Measurements from ENCODE around the gene ZNF579. TPM values are rescaled to one million over a fixed set of nuclear protein-coding genes. Genes with fewer than 3 reads are reported as not detected.
A peak's percentile ranks its signal among the peaks of the same experiment; 100 is the strongest.

Gene ZNF579
- polyA plus RNA-seq, 6 donors from 2014 or later: 0.13 to 0.85 (median 0.40) TPM

- Mint-ChIP-seq H3K27me3 (no peaks in the 10 kb centered on the region), H3K9me3 (no peaks in the 10 kb centered on the region), H3K36me3 (no peaks in the 10 kb centered on the region), H3K4me3 (no peak overlapping the region), H3K27ac (peak overlapping the region in 2 of 6 donors; percentile 61 to 69), H3K4me1 (peaks cover 12 to 18% (median 14%) of the 10 kb centered on the region in 3 donors)
- DNase-seq (no peak), ATAC-seq (ENCODE audit: low read depth in 2 of 2) (no peak)
These were observed 36.8 kb upstream of the ZNF579 start for GRCh38 chr19:55617426-55617825.

GRCh38 chr19:55616395-55616875 is 35.8 kb upstream of the ZNF579 start:
- peaks cover 22 to 28% (median 24%) of the 10 kb centered on the region in 3 donors for H3K4me1 Mint-ChIP-seq
- DNase-seq (no peak), ATAC-seq (ENCODE audit: low read depth in 2 of 2) (no peak)
- H3K9me3 Mint-ChIP-seq: no peaks in the 10 kb centered on the region
- no peak overlapping the region for H3K27ac Mint-ChIP-seq
- no peak overlapping the region for H3K4me3 Mint-ChIP-seq
- H3K27me3 Mint-ChIP-seq: no peaks in the 10 kb centered on the region
- H3K36me3 Mint-ChIP-seq: no peaks in the 10 kb centered on the region

- Mint-ChIP-seq H3K27me3 (no peaks in the 10 kb centered on the region), H3K9me3 (no peaks in the 10 kb centered on the region), H3K27ac (no peak overlapping the region), H3K4me3 (no peak overlapping the region), H3K4me1 (peaks cover 29 to 32% (median 30%) of the 10 kb centered on the region in 3 donors), H3K36me3 (no peaks in the 10 kb centered on the region)
- no peak for ATAC-seq (ENCODE audit: low read depth in 2 of 2)
- DNase-seq: no peak
These were observed 35.1 kb upstream of the ZNF579 start for GRCh38 chr19:55615543-55616394.

GRCh38 chr19:55614711-55615542 is 34.3 kb upstream of the ZNF579 start:
- Mint-ChIP-seq H3K9me3 (no peaks in the 10 kb centered on the region), H3K4me3 (no peak overlapping the region), H3K36me3 (peaks cover under 1 to 3% of the 10 kb centered on the region in 2 donors)

GRCh38 chr19:55613930-55614710 is 33.5 kb upstream of the ZNF579 start:
- Mint-ChIP-seq H3K27ac (peak overlapping the region in 1 of 6 donors; percentile 76), H3K27me3 (no peaks in the 10 kb centered on the region), H3K4me3 (no peak overlapping the region), H3K4me1 (peaks cover 39 to 42% (median 40%) of the 10 kb centered on the region in 3 donors), H3K36me3 (peaks cover 4 to 7% of the 10 kb centered on the region in 2 donors), H3K9me3 (no peaks in the 10 kb centered on the region)
- DNase-seq (no peak), ATAC-seq (ENCODE audit: low read depth in 2 of 2) (no peak)

More at GRCh38 chr19:55614711-55615542, 34.3 kb upstream of the ZNF579 start:
- Mint-ChIP-seq H3K27ac (peak overlapping the region in 1 of 6 donors; percentile 76), H3K27me3 (no peaks in the 10 kb centered on the region), H3K4me1 (peaks cover 32 to 35% (median 34%) of the 10 kb centered on the region in 3 donors)
- ATAC-seq (ENCODE audit: low read depth in 2 of 2) (no peak), DNase-seq (no peak)

GRCh38 chr19:55613396-55613795 is 32.7 kb upstream of the ZNF579 start:
- peaks cover 45 to 47% (median 46%) of the 10 kb centered on the region in 3 donors for H3K4me1 Mint-ChIP-seq

GRCh38 chr19:55611983-55612645 is 31.5 kb upstream of the ZNF579 start:
- DNase-seq: no peak
- ATAC-seq (ENCODE audit: low read depth in 2 of 2): peak; percentile 85 to 88

More at GRCh38 chr19:55613396-55613795, 32.7 kb upstream of the ZNF579 start:
- DNase-seq: no peak
- ATAC-seq (ENCODE audit: low read depth in 2 of 2): no peak
- H3K9me3 Mint-ChIP-seq: no peaks in the 10 kb centered on the region
- H3K4me3 Mint-ChIP-seq: no peak overlapping the region
- no peaks in the 10 kb centered on the region for H3K27me3 Mint-ChIP-seq
- H3K36me3 Mint-ChIP-seq: peaks cover 4 to 7% of the 10 kb centered on the region in 2 donors
- H3K27ac Mint-ChIP-seq: peak overlapping the region in 1 of 6 donors; percentile 59

GRCh38 chr19:55611300-55611982 is 30.8 kb upstream of the ZNF579 start:
- Mint-ChIP-seq H3K4me1 (peaks cover 58 to 64% (median 61%) of the 10 kb centered on the region in 3 donors), H3K27ac (peak overlapping the region in 3 of 6 donors; percentile 7 to 91 (median 33)), H3K9me3 (no peaks in the 10 kb centered on the region)

More at GRCh38 chr19:55611983-55612645, 31.5 kb upstream of the ZNF579 start:
- peak overlapping the region; percentile 46 to 93 (median 82) for H3K27ac Mint-ChIP-seq
- H3K4me3 Mint-ChIP-seq: peak overlapping the region in 6 of 8 donors; percentile 10 to 83 (median 41)
- H3K4me1 Mint-ChIP-seq: peaks cover 51 to 58% (median 55%) of the 10 kb centered on the region in 3 donors
- no peaks in the 10 kb centered on the region for H3K9me3 Mint-ChIP-seq
- no peaks in the 10 kb centered on the region for H3K27me3 Mint-ChIP-seq
- peaks cover 4 to 14% of the 10 kb centered on the region in 2 donors for H3K36me3 Mint-ChIP-seq

GRCh38 chr19:55609326-55609725 is 28.7 kb upstream of the ZNF579 start:
- Mint-ChIP-seq H3K36me3 (peaks cover 4 to 14% of the 10 kb centered on the region in 2 donors), H3K4me3 (peak overlapping the region in 1 of 8 donors; percentile 44), H3K27ac (no peak overlapping the region), H3K9me3 (no peaks in the 10 kb centered on the region), H3K27me3 (no peaks in the 10 kb centered on the region), H3K4me1 (peaks cover 71 to 81% (median 77%) of the 10 kb centered on the region in 3 donors)
- ATAC-seq (ENCODE audit: low read depth in 2 of 2) (no peak), DNase-seq (no peak)

More at GRCh38 chr19:55611300-55611982, 30.8 kb upstream of the ZNF579 start:
- ATAC-seq (ENCODE audit: low read depth in 2 of 2) (no peak), DNase-seq (no peak)
- Mint-ChIP-seq H3K4me3 (peak overlapping the region in 2 of 8 donors; percentile 16 to 35), H3K27me3 (no peaks in the 10 kb centered on the region), H3K36me3 (peaks cover 4 to 14% of the 10 kb centered on the region in 2 donors)

- Mint-ChIP-seq H3K9me3 (peaks cover 0 to 2% (median 0%) of the 10 kb centered on the region in 7 donors), H3K27ac (peak overlapping the region in 4 of 6 donors; percentile 24 to 99 (median 96)), H3K27me3 (no peaks in the 10 kb centered on the region), H3K4me3 (peak overlapping the region in 6 of 8 donors; percentile 48 to 98 (median 92)), H3K36me3 (peaks cover 4 to 14% of the 10 kb centered on the region in 2 donors), H3K4me1 (peaks cover 59 to 83% (median 75%) of the 10 kb centered on the region in 3 donors)
- no peak for DNase-seq
- ATAC-seq (ENCODE audit: low read depth in 2 of 2): no peak
These were observed 26.2 kb upstream of the ZNF579 start for GRCh38 chr19:55606817-55607216.

- H3K36me3 Mint-ChIP-seq: peaks cover 4 to 14% of the 10 kb centered on the region in 2 donors
- peak overlapping the region; percentile 85 to 99 (median 97) for H3K27ac Mint-ChIP-seq
- H3K4me1 Mint-ChIP-seq: peaks cover 55 to 82% (median 75%) of the 10 kb centered on the region in 3 donors
- ATAC-seq (ENCODE audit: low read depth in 2 of 2): no peak
- H3K9me3 Mint-ChIP-seq: peaks cover 0 to 2% (median 0%) of the 10 kb centered on the region in 7 donors
- DNase-seq: no peak
- no peaks in the 10 kb centered on the region for H3K27me3 Mint-ChIP-seq
- H3K4me3 Mint-ChIP-seq: peak overlapping the region; percentile 86 to 98 (median 95)
These were observed 25.8 kb upstream of the ZNF579 start for GRCh38 chr19:55606471-55606787.
